Metanephros (tissue), 1 donor: Measurements from ENCODE around the gene OR14K1. TPM values are rescaled to one million over a fixed set of nuclear protein-coding genes. Genes with fewer than 3 reads are reported as not detected.

ENCODE experiments used
- total RNA-seq: library from RNA; depleted of rRNA; stranded (reverse); fragments of >200 nt; gene quantifications from one replicate; pipeline ENCODE4 v1.2.3, GENCODE V29; 2014

OR14K1 gene, protein sequence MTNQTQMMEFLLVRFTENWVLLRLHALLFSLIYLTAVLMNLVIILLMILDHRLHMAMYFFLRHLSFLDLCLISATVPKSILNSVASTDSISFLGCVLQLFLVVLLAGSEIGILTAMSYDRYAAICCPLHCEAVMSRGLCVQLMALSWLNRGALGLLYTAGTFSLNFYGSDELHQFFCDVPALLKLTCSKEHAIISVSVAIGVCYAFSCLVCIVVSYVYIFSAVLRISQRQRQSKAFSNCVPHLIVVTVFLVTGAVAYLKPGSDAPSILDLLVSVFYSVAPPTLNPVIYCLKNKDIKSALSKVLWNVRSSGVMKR
- total RNA-seq, result not detected

DNA sequence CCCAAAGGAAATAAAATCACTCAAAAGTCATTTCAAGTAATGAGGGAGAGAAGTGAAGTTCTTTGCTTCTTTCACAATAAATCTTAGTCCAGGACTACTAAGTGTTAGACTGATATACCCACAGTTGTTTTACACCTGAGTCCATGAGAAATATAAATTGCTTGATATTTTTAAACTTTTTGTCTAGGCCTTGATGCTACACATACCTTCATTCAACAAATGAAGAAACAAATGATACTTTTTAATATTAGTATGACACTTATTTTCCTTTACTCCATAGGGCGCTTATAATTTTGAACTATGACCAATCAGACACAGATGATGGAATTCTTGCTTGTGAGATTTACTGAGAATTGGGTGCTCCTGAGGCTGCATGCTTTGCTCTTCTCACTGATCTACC is at the start of gene OR14K1:
Gene OR14K1, plus strand, starts transcription at position 301 of the 400 bp plus-strand sequence. Its CDS starts 0 bp downstream, at position 301.

GRCh38 chr1:247716546-247716945 is 21.9 kb upstream of the OR14K1 start, which contains the start of gene OR6F1:
TSS of gene OR6F1 (minus strand) at chr1:247716646. CDS start at chr1:247712755, 3,891 bp downstream.

GRCh38 chr1:247748041-247748440 is 9.6 kb downstream of the OR14K1 start, which contains the start of gene OR14A2:
TSS of gene OR14A2 (minus strand) at chr1:247748141.

GRCh38 chr1:247760456-247760855 is 22.0 kb downstream of the OR14K1 start, which contains the start of gene OR1C1:
TSS of gene OR1C1 (minus strand) at chr1:247760556. CDS start at chr1:247758406, 2,150 bp downstream.

Other genes starting within 250 kb of the OR14K1 start
- not detected for gene OR2C3, start 202.2 kb upstream of the OR14K1 start, total RNA-seq
- gene GCSAML, start 189.5 kb upstream of the OR14K1 start, total RNA-seq, result 0.41 TPM
- gene OR2G2, start 150.3 kb upstream of the OR14K1 start, total RNA-seq, result not detected
- not detected for gene OR2G3, start 133.0 kb upstream of the OR14K1 start, total RNA-seq
- gene OR13G1, start 58.9 kb upstream of the OR14K1 start, total RNA-seq, result not detected
- not detected for gene OR6F1, start 22.0 kb upstream of the OR14K1 start, total RNA-seq
- gene OR14A2, start 9.5 kb downstream of the OR14K1 start, total RNA-seq, result not detected
- gene OR1C1, start 21.9 kb downstream of the OR14K1 start, total RNA-seq, result not detected
- not detected for gene OR14A16, start 85.5 kb downstream of the OR14K1 start, total RNA-seq
- not detected for gene OR11L1, start 103.3 kb downstream of the OR14K1 start, total RNA-seq
- gene TRIM58, start 118.6 kb downstream of the OR14K1 start, total RNA-seq, result 9.3 TPM
- 2.6 TPM for gene OR2W3, start 157.0 kb downstream of the OR14K1 start, total RNA-seq
- gene OR2T8, start 181.6 kb downstream of the OR14K1 start, total RNA-seq, result not detected
- gene OR2AJ1, start 186.3 kb downstream of the OR14K1 start, total RNA-seq, result not detected
- gene OR2L8, start 210.2 kb downstream of the OR14K1 start, total RNA-seq, result not detected
- not detected for gene OR2AK2, start 226.6 kb downstream of the OR14K1 start, total RNA-seq